Body of pancreas (tissue), 4 donors: Measurements from ENCODE around the gene ARHGEF11. TPM values are rescaled to one million over a fixed set of nuclear protein-coding genes. Genes with fewer than 3 reads are reported as not detected.

ENCODE experiments used
- ATAC-seq: fragments of 150-250 bp; one replicate; pipeline ENCODE4 v1.9.1; 2016
- DNase-seq, 4 donors: peaks; one replicate each; pipeline ENCODE4 v3.0.0-alpha.2; 2019
- H3K27ac ChIP-seq, 4 donors: fragments of 200-600 bp; sonication (generic); 1 replicate in 3 of 4; 2 replicates in 1 of 4; pipeline versions ENCODE4 v1.5.1 to v1.6.1; 2016 to 2019; ENCODE audit warnings: mild to moderate bottlenecking in 1 of 4, mixed read lengths in 1 of 4, moderate library complexity in 1 of 4
- H3K27me3 ChIP-seq, 2 donors: fragments of 200-600 bp; sonication (generic); one replicate each; pipeline ENCODE4 v1.6.0; 2016; ENCODE audit warnings: mild to moderate bottlenecking in 1 of 2
- H3K36me3 ChIP-seq, 2 donors: fragments of 200-600 bp; sonication (generic); replicated peaks in 1 of 2; 2 replicates each; pipeline ENCODE4 v1.5.1; 2016; ENCODE audit warnings: low read depth in 2 of 2; ENCODE audit not compliant: insufficient read depth in 1 of 2
- H3K4me1 ChIP-seq: fragments of 200-600 bp; sonication (generic); one replicate; pipeline ENCODE4 v1.6.0; 2016
- H3K4me3 ChIP-seq, 2 donors: fragments of 200-600 bp; sonication (generic); 1 replicate in 1 of 2; 2 replicates in 1 of 2; pipeline ENCODE4 v1.5.1; 2016 to 2019
- H3K9me3 ChIP-seq, 3 donors: fragments of 200-600 bp; sonication (generic); 1 replicate in 2 of 3; 2 replicates in 1 of 3; pipeline ENCODE4 v1.5.1; 2016
- CTCF ChIP-seq, 7 experiments: fragments of 450-650 bp in 4 of 7; fragments of 200-600 bp in 3 of 7; sonication (generic) in 3 of 7; IDR thresholded peaks; one replicate each; pipeline ENCODE4 v1.5.1; 2016 to 2019; ENCODE audit warnings: antibody characterized with exemption in 7 of 7
- POLR2A ChIP-seq, 3 donors: fragments of 450-650 bp; IDR thresholded peaks; one replicate each; pipeline ENCODE4 v1.6.1; 2016; ENCODE audit warnings: antibody characterized with exemption in 3 of 3, mild to moderate bottlenecking in 2 of 3
- WGBS, 2 donors: methylation state at CpG; one replicate each; pipeline ENCODE4 v1.1.5; 2017; 5-methylcytosine and 5-hydroxymethylcytosine counted together
- intact Hi-C: fragments of 100-400 bp; cut with DNase I; formaldehyde crosslinking; loops from one replicate; pipeline ENCODE4 v1.15.1; 2023
- total RNA-seq, 2 donors: library from RNA; depleted of rRNA; stranded (reverse); fragments of >200 nt; gene quantifications; one replicate each; pipeline ENCODE4 v1.1.0, GENCODE V29; 2016

Gene ARHGEF11
- total RNA-seq, 2 donors from 2014 or later: 17.9 to 29.7 TPM

DNA sequence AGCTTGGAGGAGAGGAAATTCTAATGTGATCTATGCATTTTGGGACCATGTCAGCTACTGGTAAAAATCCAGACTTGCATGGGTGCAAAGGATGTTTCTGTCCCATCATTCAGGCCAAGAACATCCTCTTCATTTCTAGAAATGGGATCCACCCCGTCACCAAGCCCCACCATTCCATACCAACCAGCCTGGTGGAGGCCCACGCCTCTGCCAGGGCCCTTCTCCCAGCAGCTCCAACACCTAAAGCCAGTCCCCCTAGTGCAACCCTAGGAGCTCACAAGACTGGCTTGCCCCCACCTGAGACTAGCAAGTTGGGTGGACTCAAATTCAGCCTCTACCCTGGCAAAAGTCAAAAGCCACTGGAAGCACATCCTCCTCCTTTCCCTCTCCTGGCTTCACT, 1.9 kb downstream of the ARHGEF11 start:
- Histone ChIP-seq H3K9me3 (no peaks in the 10 kb centered on the region), H3K4me3 (no peak overlapping the region), H3K36me3 (no peaks in the 10 kb centered on the region), H3K27me3 (no peaks in the 10 kb centered on the region), H3K27ac (no peak overlapping the region), H3K4me1 (peaks cover 56% of the 10 kb centered on the region)
- intact Hi-C loops: no loop called here
- no peak for TF ChIP-seq POLR2A (IDR thresholded peaks at IDR 0.05)
- TF ChIP-seq CTCF (IDR thresholded peaks at IDR 0.05): no peak
- DNase-seq (no peak), ATAC-seq (no peak)
- whole genome bisulfite sequencing, 2 donors: 79 to 96% methylated on average over 2 of the region's 2 CpGs

DNA sequence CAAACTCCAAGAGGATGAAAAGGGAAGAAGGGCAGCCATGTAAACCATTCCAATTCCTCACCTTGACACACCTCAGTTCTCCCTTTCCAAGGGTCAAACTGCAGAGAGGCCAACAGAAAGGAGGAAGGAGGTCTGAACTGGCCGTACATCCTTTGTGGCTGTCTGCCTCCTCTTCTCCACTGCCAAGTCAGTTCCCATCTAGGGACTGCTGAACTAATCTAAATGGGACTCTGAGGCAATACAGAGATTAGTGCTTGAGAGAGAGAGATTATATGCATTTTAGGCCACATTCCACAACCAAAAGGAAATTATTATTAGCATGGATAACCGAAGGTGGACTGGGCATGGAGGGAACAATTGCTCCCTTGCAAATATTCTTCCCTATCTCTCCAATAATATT, 2.7 kb downstream of the ARHGEF11 start:
- DNase-seq (no peak), ATAC-seq (no peak)
- H3K27me3 ChIP-seq: no peaks in the 10 kb centered on the region
- H3K36me3 ChIP-seq: no peaks in the 10 kb centered on the region
- intact Hi-C loops: no loop called here
- TF ChIP-seq CTCF (IDR thresholded peaks at IDR 0.05) (no peak), POLR2A (IDR thresholded peaks at IDR 0.05) (no peak)
- no peaks in the 10 kb centered on the region for H3K9me3 ChIP-seq
- H3K4me1 ChIP-seq: peaks cover 56% of the 10 kb centered on the region
- H3K4me3 ChIP-seq: no peak overlapping the region
- H3K27ac ChIP-seq: no peak overlapping the region
- WGBS, 2 donors: 56 to 63% methylated on average over 2 of the region's 2 CpGs

DNA sequence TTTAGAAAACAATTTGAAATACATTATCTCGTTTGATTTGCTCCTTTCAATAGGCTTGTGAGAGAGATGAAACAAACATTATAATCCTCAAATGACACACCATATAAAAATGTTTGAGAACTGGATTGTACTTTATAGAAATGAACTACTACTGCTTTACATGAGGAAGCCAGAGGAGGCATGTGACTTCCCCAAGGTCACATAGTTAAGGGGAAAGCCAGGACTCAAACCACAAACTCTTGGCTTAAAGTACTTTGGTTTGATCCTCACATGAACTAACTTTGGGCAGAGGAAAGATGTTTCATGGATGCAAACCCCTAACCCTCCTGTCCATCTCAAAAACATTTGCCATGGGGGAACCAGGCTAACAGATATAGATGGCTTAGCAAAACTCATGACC, 4.7 kb downstream of the ARHGEF11 start:
- intact Hi-C loops: no loop called here
- no peak overlapping the region for H3K27ac ChIP-seq
- H3K27me3 ChIP-seq: no peaks in the 10 kb centered on the region
- H3K9me3 ChIP-seq: no peaks in the 10 kb centered on the region
- ATAC-seq: no peak
- DNase-seq: peak in 1 of 4 donors; percentile 19
- H3K36me3 ChIP-seq: no peaks in the 10 kb centered on the region
- TF ChIP-seq POLR2A (IDR thresholded peaks at IDR 0.05): no peak
- no peak for TF ChIP-seq CTCF (IDR thresholded peaks at IDR 0.05)
- WGBS, 2 donors: 42 to 59% methylated on average over 1 of the region's 1 CpG
- H3K4me1 ChIP-seq: peaks cover 50% of the 10 kb centered on the region
- H3K4me3 ChIP-seq: no peak overlapping the region

DNA sequence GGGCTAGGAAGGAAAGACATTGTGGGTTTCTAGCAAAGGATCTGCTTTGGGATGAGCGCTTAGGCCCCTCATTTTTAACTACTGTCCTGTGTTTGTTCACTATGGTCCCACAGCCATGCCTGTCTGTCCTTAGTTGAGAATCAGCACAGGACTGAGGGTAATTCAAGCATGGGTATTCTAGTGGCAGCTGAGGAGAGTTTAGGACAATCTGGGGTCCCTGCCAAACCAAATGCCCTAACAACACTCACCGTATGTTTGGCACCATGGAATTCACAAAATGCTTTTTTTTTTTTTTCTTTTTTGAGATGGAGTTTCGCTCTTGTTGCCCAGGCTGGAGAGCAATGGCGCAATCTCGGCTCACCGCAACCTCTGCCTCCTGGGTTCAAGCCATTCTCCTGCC, 10.4 kb downstream of the ARHGEF11 start:
- ATAC-seq (no peak), DNase-seq (no peak)
- peaks cover 9% of the 10 kb centered on the region for H3K4me1 ChIP-seq
- no peaks in the 10 kb centered on the region for H3K36me3 ChIP-seq
- H3K9me3 ChIP-seq: no peaks in the 10 kb centered on the region
- 91 to 98% methylated on average over 6 of the region's 6 CpGs for WGBS, 2 donors
- no peak overlapping the region for H3K4me3 ChIP-seq
- intact Hi-C loops: no loop called here
- TF ChIP-seq POLR2A (IDR thresholded peaks at IDR 0.05) (no peak), CTCF (IDR thresholded peaks at IDR 0.05) (no peak)
- no peak overlapping the region for H3K27ac ChIP-seq
- H3K27me3 ChIP-seq: no peaks in the 10 kb centered on the region

DNA sequence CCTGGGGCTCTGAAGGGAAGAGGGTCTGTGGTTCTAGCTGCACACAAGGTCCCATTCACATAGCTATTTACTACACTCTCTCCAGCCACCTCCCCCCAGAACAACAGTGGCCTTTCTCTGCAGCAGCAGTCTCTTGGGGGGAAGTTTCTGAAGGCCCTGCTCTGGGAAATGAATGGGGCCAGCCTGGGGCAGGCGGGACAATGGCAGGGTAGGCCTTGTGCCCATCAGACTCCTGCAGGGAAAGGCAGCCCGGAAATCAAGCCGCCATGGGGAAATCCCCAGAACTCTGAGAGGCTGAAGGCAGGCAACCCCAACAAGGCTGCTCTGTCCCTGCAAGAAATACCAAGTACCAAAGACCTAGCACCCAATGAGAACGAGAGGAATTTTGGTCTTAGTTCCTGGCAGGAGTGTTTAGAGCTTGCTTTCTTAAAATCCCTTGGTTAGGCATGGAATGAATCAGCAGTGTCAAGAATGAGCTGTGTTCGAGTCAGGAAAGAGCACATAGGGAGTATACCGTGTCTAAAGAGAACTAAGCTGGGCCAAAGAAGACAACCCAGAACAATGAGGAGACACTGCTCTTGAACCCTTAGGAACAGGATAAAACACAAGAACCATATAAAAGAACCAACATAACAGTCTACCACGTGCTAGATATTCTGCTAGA, 11.3 kb downstream of the ARHGEF11 start:
- peaks cover 4% of the 10 kb centered on the region for H3K4me1 ChIP-seq
- DNase-seq (no peak), ATAC-seq (no peak)
- H3K4me3 ChIP-seq: no peak overlapping the region
- WGBS, 2 donors: 82 to 86% methylated on average over 7 of the region's 7 CpGs
- no peak for TF ChIP-seq CTCF (IDR thresholded peaks at IDR 0.05)
- intact Hi-C loops: no loop called here
- no peaks in the 10 kb centered on the region for H3K9me3 ChIP-seq
- H3K27me3 ChIP-seq: no peaks in the 10 kb centered on the region
- H3K36me3 ChIP-seq: no peaks in the 10 kb centered on the region
- H3K27ac ChIP-seq: no peak overlapping the region
